Activated effector memory CD4-positive, alpha-beta T cell treated with anti-CD3 and anti-CD28 coated beads, Interleukin-2, amount 50 U/mL, for 16 hours (primary cell): ENCODE data around the gene CLSTN1.

Source experiments
- DNase-seq: peaks from one replicate; pipeline ENCODE4 v3.0.0-alpha.2; 2020

Gene CLSTN1

DNA sequence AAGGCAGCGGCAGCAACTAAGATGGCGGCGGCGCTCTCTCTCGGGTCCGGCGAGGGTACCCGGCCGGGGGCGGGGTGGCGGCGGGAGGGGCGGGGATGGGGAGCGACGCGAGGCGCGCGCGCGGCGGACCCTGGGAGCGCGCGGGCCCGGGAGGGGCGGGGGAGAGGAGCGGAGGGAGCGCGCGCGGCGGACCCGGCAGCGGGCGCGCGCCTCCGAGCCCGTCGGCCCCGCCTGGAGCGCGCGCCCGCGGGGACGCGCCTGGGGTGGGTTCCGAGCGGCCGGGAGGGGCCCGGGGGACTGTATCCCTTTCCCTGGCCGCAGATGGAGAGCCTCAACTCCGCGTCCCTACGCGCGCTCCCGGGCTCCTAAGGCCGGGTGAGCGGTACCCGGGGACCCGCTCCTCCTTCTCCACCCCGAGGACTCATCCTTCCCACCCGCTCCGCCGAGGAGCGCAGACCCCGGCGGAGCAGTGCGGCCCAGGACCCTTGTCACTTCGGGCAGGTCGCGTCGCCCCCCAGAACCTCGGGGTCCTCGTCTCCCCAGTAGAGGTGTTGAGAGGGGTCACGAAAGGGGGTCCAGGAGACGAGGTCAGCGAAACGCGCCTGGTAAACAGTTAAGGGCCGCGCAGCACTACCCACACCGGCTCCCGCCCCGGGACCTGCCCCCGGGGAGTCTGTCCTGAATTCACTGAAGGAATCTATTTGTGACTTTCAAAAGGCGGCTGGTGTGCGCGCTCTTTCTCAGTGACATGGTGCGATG lies at the start of gene CLSTN1:
Gene CLSTN1 (minus strand): TSS at position 23 of the 759 bp plus-strand sequence. CDS start 232 bp downstream, outside the sequence.
- peak; percentile 95 for DNase-seq

DNA sequence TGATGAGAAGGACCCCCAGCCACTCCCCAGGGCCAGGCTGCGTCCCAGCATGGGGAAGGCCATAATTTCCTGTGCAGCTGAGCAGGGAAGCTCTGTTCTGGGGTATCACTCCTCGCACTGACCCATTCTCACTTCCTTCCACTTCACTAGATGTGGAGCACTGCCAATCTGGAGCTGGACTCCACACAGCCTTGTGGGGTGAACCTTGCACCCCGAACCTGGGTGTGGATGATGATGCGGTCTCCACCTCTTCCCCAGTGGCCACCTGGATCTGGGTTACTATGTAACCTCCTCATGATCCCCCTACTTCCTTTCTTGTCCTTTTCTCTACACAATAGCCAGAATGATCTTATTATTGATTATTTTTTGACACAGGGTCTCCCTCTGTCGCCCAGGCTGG lies 49.6 kb upstream of the CLSTN1 start:
- DNase-seq: no peak

DNA sequence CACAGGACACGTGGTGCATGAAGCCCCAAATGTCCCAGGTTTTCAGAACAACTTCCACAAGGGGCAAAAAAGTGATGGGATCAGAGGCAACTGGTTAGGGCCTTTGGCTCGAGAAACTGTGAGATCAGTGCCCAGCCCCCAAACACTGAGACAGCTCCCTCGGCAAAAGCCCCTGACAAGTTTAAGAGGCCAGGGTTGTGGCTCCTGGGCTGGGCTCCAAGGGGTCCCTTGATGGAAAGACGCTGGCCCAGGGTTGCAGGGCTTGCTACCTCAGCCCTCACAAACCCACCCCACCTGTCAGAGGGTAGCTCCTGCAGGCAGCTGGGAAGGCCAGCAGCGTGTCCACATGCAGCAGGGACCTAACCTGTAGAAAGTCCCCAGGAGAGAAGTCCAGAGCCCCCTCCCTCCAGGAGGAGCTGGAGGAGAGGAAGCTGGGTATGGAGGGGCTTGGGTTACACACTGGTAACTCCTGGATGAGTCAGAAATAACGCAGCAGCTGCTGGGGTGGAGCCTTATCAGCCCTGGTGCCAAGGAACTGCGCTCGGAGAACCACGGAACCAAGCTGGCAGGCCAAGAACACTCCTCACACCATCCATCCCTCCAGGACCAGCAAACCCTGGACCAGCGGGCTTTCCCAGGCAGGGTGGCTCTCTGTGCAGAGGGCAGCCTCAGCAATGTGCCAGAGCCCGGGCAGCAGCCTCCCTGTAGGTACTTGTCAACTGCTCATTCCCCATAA lies 48.8 kb upstream of the CLSTN1 start:
- no peak for DNase-seq

DNA sequence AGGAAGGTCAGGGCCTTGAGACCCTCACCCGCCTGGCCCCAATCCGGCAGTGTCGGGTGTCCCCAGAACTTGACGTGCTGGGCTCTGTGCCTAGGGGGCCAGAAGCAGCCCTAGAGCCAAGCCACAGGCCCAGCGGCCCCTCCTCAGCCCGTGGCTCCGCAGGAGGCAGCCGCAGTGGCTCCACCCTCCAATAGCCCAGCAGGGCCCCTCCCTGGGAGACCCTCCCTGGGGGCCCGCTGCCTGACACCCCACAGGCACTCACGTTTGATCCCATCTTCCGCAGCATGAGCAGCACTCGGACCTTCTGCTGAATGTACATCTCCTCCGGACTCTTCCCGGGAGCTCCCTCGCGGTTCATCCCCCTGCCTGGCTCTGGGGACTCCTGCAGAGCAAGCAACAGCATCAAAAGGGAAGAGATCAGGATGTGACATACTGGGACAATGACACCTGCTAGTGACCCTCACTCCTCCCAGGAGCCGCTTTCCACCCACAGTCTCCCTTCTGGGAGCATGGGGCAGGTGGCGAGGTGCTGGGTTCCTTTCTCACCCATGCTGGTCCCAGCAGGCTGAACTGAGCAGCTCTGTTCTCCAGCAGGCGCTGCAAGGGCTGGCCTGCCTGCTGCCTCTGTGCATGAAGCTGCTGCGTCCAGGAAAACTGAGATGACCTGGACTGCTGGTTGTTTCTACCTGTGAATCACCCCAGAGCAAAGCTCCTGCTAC lies 48.1 kb upstream of the CLSTN1 start:
- DNase-seq: no peak

DNA sequence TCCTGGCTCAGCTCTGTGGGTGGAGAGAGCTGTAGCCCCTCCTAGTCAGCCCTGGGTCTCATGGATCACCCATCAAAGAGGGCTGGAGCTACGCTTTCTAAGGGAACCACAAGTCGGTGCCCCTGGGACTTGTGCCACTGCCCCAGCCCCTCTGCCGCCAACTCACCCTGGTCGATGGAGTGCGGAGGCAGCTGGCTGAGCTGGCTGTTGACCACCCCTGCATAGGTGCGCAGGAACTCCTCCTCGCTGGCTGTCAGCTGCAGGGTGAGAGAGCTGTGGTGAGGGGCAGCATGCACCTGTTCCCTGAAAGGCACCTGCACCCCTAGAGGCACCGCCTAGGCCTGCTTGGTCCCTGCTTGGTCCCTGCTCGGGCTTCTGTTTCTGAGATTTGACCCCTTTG lies 47.3 kb upstream of the CLSTN1 start:
- DNase-seq: no peak

DNA sequence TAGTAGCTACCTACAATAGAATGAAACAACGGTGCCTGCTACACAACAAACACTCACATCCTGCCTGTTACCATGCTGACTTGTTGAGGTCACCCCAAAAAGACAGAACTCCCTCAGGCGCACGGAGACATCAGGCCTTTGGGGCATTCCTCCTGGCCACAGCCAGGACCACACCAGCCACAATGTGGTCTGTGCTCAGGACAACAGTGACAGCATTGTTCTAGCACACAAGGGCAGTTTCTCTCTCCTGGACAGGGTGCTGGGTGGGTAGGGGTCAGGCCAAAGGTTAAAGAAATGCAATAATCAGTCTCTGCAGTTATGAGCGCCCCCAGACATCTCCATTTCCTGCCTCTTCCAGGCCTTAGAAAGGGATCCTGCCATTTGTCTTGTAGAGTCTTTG lies 46.8 kb upstream of the CLSTN1 start:
- no peak for DNase-seq

DNA sequence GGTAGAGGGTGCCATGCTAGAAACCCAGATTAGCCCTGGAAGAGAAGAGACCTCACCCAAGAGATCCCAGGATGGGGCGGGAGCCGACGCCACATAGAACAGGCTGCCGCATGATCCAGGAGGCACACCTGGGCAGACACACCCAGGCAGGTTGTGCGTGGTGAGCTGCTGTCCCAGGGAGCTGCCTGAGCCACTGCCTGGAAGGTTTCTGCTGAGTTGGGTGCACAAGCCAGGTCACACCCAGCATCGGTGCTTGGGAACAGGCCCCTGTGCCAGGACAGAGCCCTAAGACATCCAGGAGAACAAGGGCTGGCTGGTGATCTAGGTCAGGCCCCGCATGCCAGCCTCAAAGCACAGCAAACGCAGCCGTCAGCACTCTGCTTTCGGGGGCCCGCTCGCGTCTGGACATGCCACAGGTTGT lies 46.1 kb upstream of the CLSTN1 start:
- no peak for DNase-seq

DNA sequence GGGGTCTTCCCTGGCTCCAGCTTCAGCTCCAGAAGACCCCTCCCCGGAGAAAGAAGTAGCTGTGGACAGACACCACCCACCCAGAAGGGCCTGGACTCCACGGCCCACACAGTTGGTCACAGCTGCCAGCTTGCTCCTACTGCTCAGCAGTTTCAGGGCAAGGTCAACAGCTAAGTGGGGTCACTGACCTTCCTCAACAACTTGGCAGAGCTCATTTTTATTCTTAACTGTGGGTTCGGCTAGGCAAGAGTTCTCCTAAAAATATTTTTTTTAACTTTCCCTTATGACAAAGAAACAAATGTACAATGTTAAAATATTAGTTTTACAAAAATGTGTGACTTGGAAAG lies 44.5 kb upstream of the CLSTN1 start:
- DNase-seq: no peak

DNA sequence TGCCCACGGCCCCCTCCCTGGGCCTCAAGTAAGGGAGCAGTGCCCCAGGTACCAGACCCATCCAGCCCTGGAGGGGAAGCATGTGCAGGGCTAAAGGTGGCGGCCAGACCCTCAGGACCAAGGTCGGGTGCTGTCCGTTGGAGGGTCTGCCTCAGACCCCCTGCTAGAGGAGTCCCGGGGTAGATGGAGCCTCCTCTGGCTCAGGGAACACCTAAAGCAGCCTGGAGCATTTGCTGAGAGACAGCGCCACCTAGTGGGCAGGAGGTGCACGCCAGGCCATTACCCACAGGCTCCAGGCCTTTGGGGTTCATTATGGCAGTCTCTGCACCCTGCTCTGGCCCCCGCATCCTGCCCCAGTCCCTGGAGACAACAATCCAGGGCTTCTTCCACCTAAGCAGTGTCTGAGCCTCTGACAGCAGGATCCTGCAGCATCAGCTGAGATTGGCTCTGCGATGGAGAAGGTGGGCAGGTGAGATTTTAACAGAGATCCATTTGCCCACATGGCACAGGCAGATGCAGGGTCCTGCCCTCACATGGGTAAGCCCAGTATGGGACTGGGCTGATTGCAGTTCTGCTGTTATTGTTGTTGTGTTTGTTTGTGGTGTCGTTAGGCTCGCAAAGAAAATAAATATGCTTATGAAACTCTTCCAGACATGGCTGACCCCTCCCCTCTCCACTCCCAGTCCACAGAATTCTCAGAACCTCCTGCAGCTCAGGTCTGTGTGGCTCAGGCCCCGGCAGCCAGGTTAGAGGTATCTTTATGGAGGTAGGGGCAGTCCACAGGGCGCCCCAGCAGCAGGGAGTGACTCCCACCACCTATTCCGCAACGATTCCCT lies 43.9 kb upstream of the CLSTN1 start:
- peak; percentile 96 for DNase-seq

DNA sequence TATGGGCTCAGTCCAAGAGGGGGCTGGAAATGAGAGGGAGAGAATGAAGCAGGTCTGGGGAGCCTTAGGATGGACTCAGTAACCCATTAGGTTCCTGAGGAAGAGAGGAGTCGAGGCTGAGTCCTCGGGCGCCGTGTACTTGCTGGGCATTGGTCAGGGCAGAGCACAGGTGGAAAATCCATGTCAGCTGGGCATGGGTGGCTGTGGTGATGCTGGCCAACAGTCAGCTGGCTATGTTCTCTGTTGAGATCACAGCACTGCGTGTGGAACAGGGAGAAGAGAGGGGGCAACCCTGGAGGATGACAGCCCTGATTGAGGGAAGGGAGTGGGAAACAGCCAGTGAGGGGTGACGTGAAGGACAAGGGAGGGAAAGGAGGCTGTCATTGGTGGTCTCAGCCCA lies 43.1 kb upstream of the CLSTN1 start:
- no peak for DNase-seq

DNA sequence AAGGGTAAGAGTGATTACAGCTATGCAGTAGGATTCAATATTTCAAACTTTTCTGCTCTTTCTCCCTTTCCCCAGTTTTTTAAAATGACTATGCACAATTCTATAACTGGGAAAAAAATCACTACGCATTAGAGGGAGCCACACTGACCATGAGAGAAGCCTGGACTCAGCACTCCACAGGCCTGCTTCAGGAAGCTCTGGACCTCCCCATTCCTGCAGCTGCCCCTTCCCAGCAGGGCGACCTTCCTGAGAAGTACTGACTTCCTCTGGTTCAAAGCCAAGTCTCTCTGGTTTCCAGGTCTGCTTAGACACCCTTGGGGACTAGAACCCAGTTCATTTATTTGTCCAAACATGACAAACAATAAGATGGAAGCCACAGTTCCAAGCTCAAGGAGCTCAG lies 42.0 kb upstream of the CLSTN1 start:
- DNase-seq: no peak

DNA sequence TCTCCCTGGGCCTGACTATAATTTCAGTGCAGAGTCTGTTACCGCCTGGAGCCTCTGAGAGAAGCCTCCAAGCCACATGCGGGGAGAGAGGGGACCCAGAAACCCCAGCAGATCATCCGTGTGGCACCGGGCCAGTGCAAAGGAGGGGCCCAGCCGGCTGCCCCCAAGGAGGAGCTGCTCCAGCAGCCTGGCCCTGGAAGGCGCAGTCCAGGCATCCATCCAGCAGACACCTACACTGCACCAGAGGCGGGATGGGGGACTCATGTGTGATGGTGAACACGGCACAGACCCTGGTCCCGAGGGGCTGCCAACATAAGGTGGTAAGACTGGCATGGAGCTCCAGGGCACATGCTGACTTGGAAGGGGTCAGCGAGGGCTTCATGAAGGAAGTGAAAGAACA lies 39.6 kb upstream of the CLSTN1 start:
- DNase-seq: no peak

DNA sequence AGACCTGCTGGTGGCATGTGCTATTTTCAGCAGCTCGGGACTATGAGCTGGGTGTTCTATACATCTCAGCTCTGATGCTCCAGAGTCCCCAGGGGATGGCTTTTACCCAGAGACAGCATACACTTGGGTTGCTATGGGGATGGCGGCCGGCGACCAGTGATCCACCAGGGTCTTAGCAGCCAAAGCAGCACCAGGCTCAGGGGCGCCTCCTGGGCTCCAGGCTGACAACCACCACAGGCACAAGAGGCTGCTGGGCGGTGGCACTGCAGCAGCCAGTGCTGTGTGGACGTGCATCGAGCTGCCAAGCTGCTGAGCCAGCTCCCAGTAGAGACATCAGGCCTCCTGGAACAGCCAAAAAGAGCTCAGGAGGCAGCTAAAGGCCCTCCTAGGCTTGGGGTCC lies 37.6 kb upstream of the CLSTN1 start:
- no peak for DNase-seq

DNA sequence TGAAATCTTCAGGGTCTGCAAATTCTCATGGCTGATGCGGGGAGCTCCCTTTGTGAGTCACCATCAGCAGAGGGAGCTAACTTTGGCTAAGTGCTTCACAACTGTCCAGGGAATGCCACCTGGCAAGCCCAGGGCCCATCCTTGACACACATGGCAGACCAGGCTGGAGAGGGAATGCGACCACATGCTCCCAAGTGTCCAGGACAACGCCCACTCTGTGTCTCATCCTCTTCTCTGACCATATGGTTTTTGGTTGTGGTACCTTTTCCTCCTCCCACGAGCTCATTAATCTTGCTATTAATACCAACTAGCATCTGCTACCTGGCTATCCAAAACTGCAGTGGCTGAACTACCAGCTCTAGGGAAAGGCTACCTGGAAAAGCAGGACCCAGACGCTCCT lies 37.1 kb upstream of the CLSTN1 start:
- no peak for DNase-seq

DNA sequence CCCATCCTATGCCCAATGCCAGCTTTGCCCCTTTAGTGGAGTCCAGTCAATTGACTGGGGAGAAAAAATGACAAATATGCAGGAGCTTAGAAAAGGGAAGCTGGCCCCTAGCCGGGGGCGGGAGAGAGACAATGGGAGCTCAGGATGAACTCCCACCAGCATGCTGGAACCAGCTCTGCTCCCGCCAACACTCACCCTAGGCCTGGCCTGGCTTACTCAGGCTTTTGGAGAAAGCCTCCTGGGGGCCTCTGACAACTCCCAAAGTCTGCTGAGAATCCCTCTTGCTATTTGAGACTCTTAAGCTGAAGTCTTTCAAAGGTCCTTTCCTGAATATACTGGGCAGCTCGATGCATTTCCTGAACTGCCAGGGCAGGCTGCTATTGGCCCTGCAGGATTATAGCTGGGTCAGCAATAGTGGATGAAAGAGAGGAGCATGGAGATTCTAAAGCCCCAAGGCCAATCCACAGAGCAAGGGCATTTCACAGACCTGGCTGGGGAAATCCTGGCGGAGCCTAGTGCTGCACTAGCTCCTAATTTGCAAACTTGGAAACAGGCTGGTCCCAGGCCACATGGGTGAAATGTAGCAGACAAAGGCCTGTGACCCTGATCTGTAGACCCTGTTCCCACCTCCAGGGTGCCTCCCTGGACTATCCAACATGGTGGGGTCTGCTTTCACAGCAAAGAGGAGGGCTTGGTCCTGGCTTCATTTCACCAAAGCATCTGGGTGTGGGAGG lies 35.7 kb upstream of the CLSTN1 start:
- DNase-seq: no peak

DNA sequence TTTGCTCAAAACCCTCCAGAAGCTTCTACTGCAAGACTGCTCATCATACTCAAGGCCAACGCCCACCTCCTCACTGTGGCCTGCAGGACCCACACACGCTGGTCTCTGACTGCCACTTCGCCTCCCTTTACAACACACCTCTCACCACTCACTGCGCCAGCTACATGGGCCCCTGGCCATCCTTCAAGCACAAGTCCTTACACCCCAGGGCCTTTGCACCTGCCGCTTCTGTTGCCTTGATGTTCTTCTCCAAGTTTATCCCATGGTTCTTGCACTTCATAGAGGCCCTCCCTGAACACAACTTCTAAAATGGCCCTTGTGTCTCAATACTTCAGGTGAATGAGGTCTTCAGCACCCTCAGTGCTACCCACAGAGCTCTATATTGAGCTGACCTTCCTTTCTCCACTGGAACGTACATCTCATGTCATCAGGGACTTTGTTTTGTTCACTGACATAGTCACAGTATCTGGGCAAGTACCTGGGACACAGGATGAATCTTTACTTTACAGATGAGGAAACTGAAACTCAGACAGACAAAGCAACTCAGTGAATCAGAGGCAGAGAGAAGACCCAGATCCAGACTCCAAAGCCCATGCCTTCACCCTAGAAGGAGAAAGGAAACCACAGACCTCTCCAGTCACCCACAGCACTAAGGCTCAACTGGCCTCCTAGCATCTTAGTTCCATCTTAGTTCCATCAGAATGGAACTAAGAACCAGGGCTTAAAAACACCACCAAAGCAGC lies 34.7 kb upstream of the CLSTN1 start:
- DNase-seq: no peak

DNA sequence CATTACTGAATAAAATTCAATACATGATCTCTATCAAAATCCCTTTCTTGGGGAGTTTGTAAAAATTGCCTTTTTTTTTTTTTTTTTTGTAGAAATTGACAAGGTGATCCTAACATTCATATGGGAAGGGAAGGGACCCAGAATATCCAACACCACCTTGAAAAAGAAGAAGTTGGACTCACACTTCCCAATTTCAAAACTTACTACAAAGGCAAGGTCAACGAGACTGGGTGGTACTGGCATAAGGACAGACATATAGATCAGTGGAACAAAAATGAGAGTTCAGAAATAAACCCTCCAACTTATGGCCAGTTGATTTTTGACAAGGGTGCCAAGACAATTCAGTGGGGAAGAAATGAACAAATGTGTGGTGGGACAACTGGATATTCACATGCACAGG lies 31.4 kb upstream of the CLSTN1 start:
- no peak for DNase-seq

DNA sequence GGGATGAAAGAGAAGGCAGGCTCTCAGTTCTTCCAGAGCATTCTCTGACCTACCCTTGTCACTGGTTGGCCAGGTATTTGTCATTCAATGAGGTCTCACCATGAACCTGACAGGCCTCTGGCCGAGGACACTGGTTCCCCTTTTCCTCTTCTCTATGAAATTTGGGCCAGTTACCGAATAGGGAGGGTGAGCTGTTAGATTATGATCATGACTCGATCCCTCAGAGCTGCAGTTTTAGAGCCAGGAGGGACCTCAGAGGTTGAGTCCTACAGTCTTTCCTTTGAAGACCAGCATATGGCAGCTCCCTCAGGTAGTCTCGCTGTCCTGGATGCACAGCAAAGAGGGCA lies 29.5 kb upstream of the CLSTN1 start:
- DNase-seq: no peak

DNA sequence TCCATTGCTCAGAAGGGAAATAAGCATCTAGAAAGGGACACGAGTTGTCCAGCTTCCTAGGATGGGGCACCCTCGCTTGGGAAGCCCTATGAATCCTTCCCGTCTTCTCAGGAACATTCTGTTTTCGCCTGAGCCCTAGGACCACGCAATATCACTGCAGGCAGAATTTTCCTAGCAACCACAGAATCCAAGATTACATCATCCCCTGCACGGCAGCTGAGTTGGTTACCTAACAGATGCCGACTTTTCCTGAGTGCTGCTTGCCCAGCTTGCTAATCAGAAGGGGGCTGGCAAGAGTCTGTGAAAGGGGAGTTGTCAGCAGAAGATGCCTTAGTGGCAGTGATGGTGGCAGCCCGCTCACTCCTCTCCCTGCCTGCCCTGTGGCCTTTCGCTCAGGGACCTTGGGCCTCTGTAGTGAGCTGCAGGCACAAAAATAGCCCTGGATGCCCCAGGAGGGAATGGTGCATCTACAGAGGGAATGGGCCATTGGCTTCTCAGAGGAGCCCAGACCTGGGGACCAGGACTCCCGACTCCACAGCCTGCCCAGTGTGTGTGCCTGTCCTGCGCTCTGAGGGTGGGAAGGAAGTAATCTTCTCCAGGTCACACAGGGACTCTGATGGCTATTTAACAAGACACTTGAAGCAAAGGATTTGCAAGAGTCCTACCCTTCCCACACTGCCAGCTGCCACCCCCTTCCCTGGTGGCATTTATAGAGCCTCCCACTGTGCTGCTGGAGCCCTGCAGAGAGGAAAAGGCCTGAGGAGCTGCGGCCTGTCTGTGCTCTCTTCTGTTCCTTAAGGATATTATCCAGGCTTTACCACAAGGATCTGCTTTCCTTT lies 28.9 kb upstream of the CLSTN1 start:
- no peak for DNase-seq

DNA sequence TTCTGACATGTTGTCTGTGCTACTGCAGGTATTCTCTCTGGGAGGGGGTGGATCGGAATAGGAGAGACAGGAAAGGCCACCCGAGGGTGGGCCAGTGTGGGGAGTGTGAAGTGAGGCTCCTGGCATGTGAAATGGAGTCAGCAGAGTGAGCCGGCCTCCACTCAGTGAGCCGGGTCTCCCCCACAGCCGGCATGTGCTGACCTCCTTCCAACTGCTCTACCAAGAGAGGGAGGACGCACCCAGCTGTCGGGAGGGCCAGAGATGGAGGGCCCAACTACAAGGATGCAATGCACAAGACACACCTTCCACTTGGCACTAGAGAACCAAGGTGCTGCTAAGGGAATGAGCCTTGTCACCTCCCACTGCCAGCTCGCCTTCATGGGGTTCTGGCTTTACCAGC lies 28.2 kb upstream of the CLSTN1 start:
- no peak for DNase-seq
